Liver (tissue), 9 donors: Measurements from ENCODE around the gene ICAM3. TPM values are rescaled to one million over a fixed set of nuclear protein-coding genes. Genes with fewer than 3 reads are reported as not detected.
A peak's percentile ranks its signal among the peaks of the same experiment; 100 is the strongest.

Experiments
- DNase-seq: peaks from one replicate; pipeline ENCODE4 v3.0.0-alpha.2; 2017; ENCODE audit warnings: low spot score
- H3K27ac ChIP-seq, 2 donors: one replicate each; pipeline ENCODE4 v1.7.0; 2013; ENCODE audit warnings: inconsistent platforms in 2 of 2, low read length in 2 of 2, control low read depth in 1 of 2, low read depth in 1 of 2, mild to moderate bottlenecking in 1 of 2
- H3K27me3 ChIP-seq, 4 donors: one replicate each; pipeline versions ENCODE4 v1.6.1 to v1.7.0; 2013; ENCODE audit warnings: low read length in 3 of 4, inconsistent platforms in 1 of 4, mild to moderate bottlenecking in 1 of 4, moderate library complexity in 1 of 4; ENCODE audit not compliant: control insufficient read depth in 4 of 4, insufficient read depth in 4 of 4
- H3K36me3 ChIP-seq, 4 donors: one replicate each; pipeline versions ENCODE4 v1.6.1 to v1.7.0; 2013; ENCODE audit warnings: low read length in 3 of 4, mild to moderate bottlenecking in 3 of 4, low read depth in 1 of 4, moderate library complexity in 1 of 4; ENCODE audit not compliant: control insufficient read depth in 4 of 4, insufficient read depth in 3 of 4
- H3K4me1 ChIP-seq, 4 donors: one replicate each; pipeline versions ENCODE4 v1.6.1 to v1.7.0; 2013; ENCODE audit warnings: low read length in 3 of 4, mild to moderate bottlenecking in 3 of 4, moderate library complexity in 1 of 4; ENCODE audit not compliant: control insufficient read depth in 4 of 4, insufficient read depth in 4 of 4
- H3K4me3 ChIP-seq, 3 donors: one replicate each; pipeline versions ENCODE4 v1.6.1 to v1.7.0; 2013; ENCODE audit warnings: low read length in 3 of 3, control low read depth in 1 of 3, low read depth in 1 of 3, mild to moderate bottlenecking in 1 of 3
- H3K9ac ChIP-seq, 2 donors: one replicate each; pipeline ENCODE4 v1.7.0; 2013; ENCODE audit warnings: low read length in 2 of 2, mild to moderate bottlenecking in 2 of 2, moderate library complexity in 2 of 2, control low read depth in 1 of 2, low read depth in 1 of 2
- H3K9me3 ChIP-seq, 4 donors: one replicate each; pipeline versions ENCODE4 v1.6.1 to v1.7.0; 2013; ENCODE audit warnings: low read length in 3 of 4; ENCODE audit not compliant: control insufficient read depth in 4 of 4
- ATF3 ChIP-seq: IDR thresholded peaks from 2 replicates; pipeline ENCODE4 v1.6.1; 2016; ENCODE audit warnings: antibody characterized with exemption
- CTCF ChIP-seq: fragments of 150-350 bp; IDR thresholded peaks from 2 replicates; pipeline ENCODE4 v1.5.1; 2017; ENCODE audit warnings: improper control_type of control experiment, low read depth, low read length; ENCODE audit not compliant: missing input control
- EGR1 ChIP-seq, 2 donors: IDR thresholded peaks; 2 replicates each; pipeline ENCODE4 v1.6.1; 2016 to 2018; ENCODE audit warnings: antibody characterized with exemption in 2 of 2, low read depth in 2 of 2
- FOXA1 ChIP-seq: IDR thresholded peaks from 2 replicates; pipeline ENCODE4 v1.6.1; 2016; ENCODE audit warnings: antibody characterized with exemption
- FOXA2 ChIP-seq: IDR thresholded peaks from 2 replicates; pipeline ENCODE4 v1.6.1; 2016; ENCODE audit warnings: antibody characterized with exemption
- GABPA ChIP-seq, 2 donors: IDR thresholded peaks in 1 of 2; conservative IDR thresholded peaks in 1 of 2; 2 replicates each; pipeline ENCODE4 v1.6.1; 2016; ENCODE audit warnings: antibody characterized with exemption in 2 of 2, mild to moderate bottlenecking in 1 of 2, moderate library complexity in 1 of 2
- HNF4A ChIP-seq, 2 donors: conservative IDR thresholded peaks; 2 replicates each; pipeline ENCODE4 v1.6.1; 2016; ENCODE audit warnings: antibody characterized with exemption in 2 of 2, mild to moderate bottlenecking in 2 of 2
- HNF4G ChIP-seq: IDR thresholded peaks from 2 replicates; pipeline ENCODE4 v1.6.1; 2016; ENCODE audit warnings: antibody characterized with exemption
- JUND ChIP-seq, 2 donors: IDR thresholded peaks; 2 replicates each; pipeline ENCODE4 v1.6.1; 2016; ENCODE audit warnings: antibody characterized with exemption in 2 of 2
- MAX ChIP-seq: IDR thresholded peaks from 2 replicates; pipeline ENCODE4 v1.6.1; 2016; ENCODE audit warnings: antibody characterized with exemption
- NR2F2 ChIP-seq: IDR thresholded peaks from 2 replicates; pipeline ENCODE4 v1.6.1; 2016; ENCODE audit warnings: antibody characterized with exemption
- RAD21 ChIP-seq, 2 donors: IDR thresholded peaks; 2 replicates each; pipeline ENCODE4 v1.6.1; 2016; ENCODE audit warnings: antibody characterized with exemption in 2 of 2, mild to moderate bottlenecking in 2 of 2
- REST ChIP-seq: IDR thresholded peaks from 2 replicates; pipeline ENCODE4 v1.6.1; 2016; ENCODE audit warnings: antibody characterized with exemption, mild to moderate bottlenecking
- RXRA ChIP-seq, 2 donors: IDR thresholded peaks; 2 replicates each; pipeline ENCODE4 v1.6.1; 2017 to 2018; ENCODE audit warnings: antibody characterized with exemption in 2 of 2, mild to moderate bottlenecking in 1 of 2
- SP1 ChIP-seq: IDR thresholded peaks from 2 replicates; pipeline ENCODE4 v1.6.1; 2018; ENCODE audit warnings: antibody characterized with exemption, mild to moderate bottlenecking
- TAF1 ChIP-seq: conservative IDR thresholded peaks from 2 replicates; pipeline ENCODE4 v1.6.1; 2016; ENCODE audit warnings: antibody characterized with exemption, mild to moderate bottlenecking
- YY1 ChIP-seq: IDR thresholded peaks from 2 replicates; pipeline ENCODE4 v1.6.1; 2016; ENCODE audit warnings: antibody characterized with exemption, mild to moderate bottlenecking
- ZBTB33 ChIP-seq: IDR thresholded peaks from 2 replicates; pipeline ENCODE4 v1.6.1; 2016; ENCODE audit warnings: antibody characterized with exemption
- WGBS: extraction: QIAGEN DNeasy Blood & Tissue Kit; methylation state at CpG from one replicate; pipeline ENCODE4 v1.1.7; 2013; 5-methylcytosine and 5-hydroxymethylcytosine counted together
- polyA plus RNA-seq, 2 donors: library from polyadenylated mRNA; stranded (reverse) in 1 of 2; unstranded in 1 of 2; fragments of 200-250 nt in 1 of 2; fragments of >200 nt in 1 of 2; fragmentation: Nextera tagmentation in 1 of 2; extraction: Ambion mirVana in 1 of 2; gene quantifications; one replicate each; pipeline versions ENCODE4 v1.2.1 to v1.2.3, GENCODE V29; 2013 to 2015
- total RNA-seq, 2 donors: library from RNA; depleted of rRNA; stranded (reverse); fragments of >200 nt; gene quantifications; one replicate each; pipeline ENCODE4 v1.2.3, GENCODE V29; 2014
- donor health status: healthy.
- donor health status: healthy.
- donor health status: healthy.
- donor health status: healthy.
- donor health status: healthy.

Gene ICAM3
- total and polyA plus RNA-seq, 4 donors = 15.9 to 62.8 (median 21.0) TPM

- peaks cover 9 to 39% (median 20%) of the 10 kb centered on the region in 4 donors for H3K36me3 ChIP-seq
- peak overlapping the region in 1 of 3 donors; percentile 8 for H3K4me3 ChIP-seq
- H3K9ac ChIP-seq = no peak overlapping the region
- TF ChIP-seq NR2F2 = no peak
- no peak for TF ChIP-seq REST
- TF ChIP-seq MAX = no peak
- TF ChIP-seq HNF4G = no peak
- DNase-seq = peak; percentile 61
- 78% methylated on average over 32 of the region's 32 CpGs for WGBS
- H3K27ac ChIP-seq = peak overlapping the region; percentile 93 to 94
- no peaks in the 10 kb centered on the region for H3K9me3 ChIP-seq
- no peaks in the 10 kb centered on the region for H3K27me3 ChIP-seq
- H3K4me1 ChIP-seq = peaks cover 4 to 19% (median 12%) of the 10 kb centered on the region in 4 donors
Observed at GRCh38 chr19:10353793-10354391, 14.5 kb upstream of the ICAM3 start.

GRCh38 chr19:10352764-10353671 lies 13.6 kb upstream of the ICAM3 start:
- Histone ChIP-seq H3K27ac (peak overlapping the region; percentile 93 to 94), H3K4me1 (peaks cover 4 to 19% (median 12%) of the 10 kb centered on the region in 4 donors), H3K9me3 (no peaks in the 10 kb centered on the region), H3K4me3 (peak overlapping the region in 2 of 3 donors; percentile 8 to 13), H3K36me3 (peaks cover 9 to 36% (median 18%) of the 10 kb centered on the region in 4 donors), H3K27me3 (no peaks in the 10 kb centered on the region), H3K9ac (no peak overlapping the region)
- peak; percentile 68 for DNase-seq
- TF ChIP-seq CTCF = no peak
- TF ChIP-seq MAX = peak; percentile 70
- no peak for TF ChIP-seq EGR1 (IDR thresholded peaks at IDR 0.05; ENCODE audit: low read depth in 2 of 2)
- TF ChIP-seq RAD21 (IDR thresholded peaks at IDR 0.05) = peak in 1 of 2 donors; percentile 42
- TF ChIP-seq JUND (IDR thresholded peaks at IDR 0.05) = peak; percentile 54 to 55
- peak; percentile 80 for TF ChIP-seq REST
- no peak for TF ChIP-seq ATF3
- TF ChIP-seq YY1 = peak; percentile 69
- peak; percentile 91 for TF ChIP-seq SP1
- TF ChIP-seq RXRA (IDR thresholded peaks at IDR 0.05) = peak; percentile 77 to 85
- TF ChIP-seq FOXA2 = no peak
- TF ChIP-seq HNF4A (conservative IDR thresholded peaks at IDR 0.05) = peak; percentile 73 to 83
- TF ChIP-seq GABPA (IDR thresholded peaks at IDR 0.05 in 1 of 2, conservative IDR thresholded peaks at IDR 0.05 in 1 of 2) = no peak
- TF ChIP-seq HNF4G = peak; percentile 25
- TF ChIP-seq TAF1 = no peak
- no peak for TF ChIP-seq FOXA1
- TF ChIP-seq NR2F2 = peak; percentile 44
- TF ChIP-seq ZBTB33 = no peak
- 36% methylated on average over 63 of the region's 63 CpGs for WGBS
